GM21360 (cell line): ENCODE measurements around the gene AIG1.
"Not testable (repeated sequence)": the region's sequence is repeated elsewhere in the genome, so short reads cannot be mapped to it uniquely, and the experiment has no call there.

Experiments used
- ATAC-seq: cut with Tn5 transposase; IDR thresholded peaks from one replicate; pipeline ENCODE4 v1.9.1; 2021; ENCODE audit warnings: mild to moderate bottlenecking, moderate library complexity; ENCODE audit not compliant: unreplicated experiment

Gene AIG1

DNA sequence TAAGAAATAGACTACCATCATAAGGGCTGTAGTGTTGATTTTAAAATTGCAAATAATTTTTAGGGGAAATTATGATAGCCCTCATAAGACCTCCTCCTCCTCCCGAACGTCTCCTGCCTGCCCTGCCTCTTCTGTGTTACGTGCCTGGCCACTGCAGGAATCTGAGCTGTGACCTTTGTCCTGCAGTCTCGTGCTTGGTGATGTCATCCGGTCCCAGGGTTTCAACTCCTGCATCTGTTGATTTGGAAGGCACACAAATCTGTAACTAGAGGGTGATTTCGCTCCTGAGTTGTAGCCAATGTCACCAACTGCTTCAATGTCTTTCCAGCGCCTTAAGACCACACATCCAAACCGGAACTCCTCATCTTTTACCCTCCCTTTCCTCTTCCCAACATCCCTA, 163.2 kb downstream of the AIG1 start:
- ATAC-seq = no peak

DNA sequence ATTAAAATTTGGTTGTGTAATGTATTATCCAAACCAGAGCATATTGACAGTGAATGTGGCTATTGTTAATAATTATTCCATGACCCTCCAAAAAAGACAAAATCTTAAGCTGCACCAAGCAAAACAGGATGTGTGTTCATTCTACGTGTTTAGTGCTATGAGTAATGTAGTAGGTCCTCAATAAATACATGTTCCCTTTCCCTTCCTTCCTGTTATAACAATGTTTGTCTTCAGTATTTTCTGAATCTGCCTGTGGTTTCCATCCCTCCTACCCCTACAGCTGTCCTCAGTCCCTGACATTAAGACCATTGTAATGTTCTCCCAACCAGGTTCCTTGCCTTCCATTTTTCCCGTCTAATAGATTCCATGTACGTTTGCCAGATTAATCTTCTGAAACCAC, 163.8 kb downstream of the AIG1 start:
- no peak for ATAC-seq

DNA sequence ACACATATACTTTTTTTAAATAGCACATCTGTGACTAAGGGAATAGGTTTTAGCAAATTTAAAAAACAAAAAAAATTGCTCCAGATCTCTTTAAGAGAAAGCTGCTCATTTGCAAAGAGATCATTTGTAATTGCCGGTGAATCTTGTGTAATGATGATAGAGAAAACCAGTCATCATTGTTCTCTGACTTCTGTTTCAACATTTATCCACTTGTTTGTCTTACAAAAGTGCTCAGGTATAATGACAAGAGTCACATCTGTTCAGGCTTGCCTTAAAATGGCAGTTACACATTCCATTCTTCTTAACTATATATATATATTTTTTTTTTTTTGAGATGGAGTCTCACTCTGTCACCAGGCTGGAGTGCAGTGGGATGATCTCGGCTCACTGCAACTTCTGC, 165.2 kb downstream of the AIG1 start:
- no peak for ATAC-seq

DNA sequence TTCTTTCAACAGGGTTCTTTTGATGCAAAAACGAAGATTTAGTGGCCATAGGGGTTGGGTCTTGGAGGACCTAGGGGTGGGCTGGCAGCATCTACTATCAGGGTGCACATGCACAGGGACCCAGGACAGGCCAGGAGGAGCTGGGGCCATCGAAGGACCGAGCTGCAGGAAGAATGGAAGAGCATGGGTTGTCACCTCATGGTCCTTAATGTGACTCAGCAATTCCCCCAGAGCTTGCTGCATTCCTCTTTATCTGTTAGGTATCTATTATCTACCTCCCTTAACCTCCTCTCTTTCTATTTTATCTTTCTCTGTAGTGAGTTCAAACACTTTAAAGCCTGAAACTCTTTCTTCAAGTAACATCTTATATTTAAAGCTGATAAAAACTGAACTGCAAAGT, 167.0 kb downstream of the AIG1 start:
- ATAC-seq = no peak

GRCh38 chr6:143229400-143229799, 168.7 kb downstream of the AIG1 start:
- no peak for ATAC-seq

DNA sequence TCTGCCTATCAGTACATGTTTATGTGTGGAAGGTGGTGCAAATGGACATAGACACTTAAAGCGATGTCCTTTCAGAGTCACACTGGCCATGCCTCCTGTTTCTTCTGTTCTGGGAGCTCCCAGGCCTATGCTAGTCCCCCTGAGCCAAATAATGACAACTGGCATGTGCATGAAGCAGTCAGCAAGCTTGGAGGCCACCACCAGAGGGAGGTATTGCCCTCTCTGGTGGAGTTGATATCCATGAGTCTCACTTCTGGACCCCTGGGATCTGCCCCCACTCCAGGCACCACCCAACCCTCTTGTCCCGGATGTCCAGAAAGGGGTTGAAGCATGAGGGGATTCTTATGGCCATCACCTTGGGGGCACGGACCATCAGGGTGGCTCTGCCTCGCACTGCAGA, 172.2 kb downstream of the AIG1 start:
- no peak for ATAC-seq

DNA sequence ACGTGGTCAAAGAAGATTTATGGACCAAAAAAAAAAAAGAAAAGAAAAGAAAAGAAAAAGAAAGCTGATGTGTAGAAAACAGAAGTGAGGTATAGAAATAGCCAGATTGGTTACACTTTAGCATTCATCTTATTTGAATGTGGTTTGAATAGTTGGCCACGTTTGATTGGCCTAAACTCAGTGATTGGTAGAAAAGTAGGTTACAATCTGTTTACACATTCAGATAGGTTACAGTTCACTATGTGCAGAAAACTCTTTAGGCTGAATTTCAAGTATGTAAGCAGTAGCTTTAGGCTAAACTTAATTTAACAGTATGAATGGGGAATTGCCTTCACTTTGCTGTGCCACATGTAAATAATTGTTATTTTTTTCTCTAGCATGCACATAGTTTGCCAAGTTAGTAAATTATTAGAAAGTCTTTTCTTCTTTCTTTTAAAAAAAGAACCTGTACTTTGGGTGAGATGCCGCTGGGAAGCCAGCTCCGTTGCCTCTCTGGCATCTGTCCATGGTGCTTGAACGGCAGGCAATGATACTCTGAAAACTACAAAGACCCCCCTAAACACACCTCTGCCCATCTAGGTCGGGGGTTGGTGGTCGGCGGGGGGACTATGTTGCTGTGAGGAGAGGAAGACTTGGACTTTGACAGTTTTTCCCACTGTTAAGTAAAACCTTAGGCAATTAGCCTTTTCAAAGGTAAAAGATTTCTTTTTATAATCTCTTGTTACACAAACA, 173.0 kb downstream of the AIG1 start:
- no peak for ATAC-seq

- no peak for ATAC-seq
Measured at GRCh38 chr6:143234734-143235133, 174.0 kb downstream of the AIG1 start.

- no peak for ATAC-seq
Measured at GRCh38 chr6:143236151-143236798, 175.6 kb downstream of the AIG1 start.

- ATAC-seq = no peak
Measured at GRCh38 chr6:143238306-143238705, 177.6 kb downstream of the AIG1 start.

DNA sequence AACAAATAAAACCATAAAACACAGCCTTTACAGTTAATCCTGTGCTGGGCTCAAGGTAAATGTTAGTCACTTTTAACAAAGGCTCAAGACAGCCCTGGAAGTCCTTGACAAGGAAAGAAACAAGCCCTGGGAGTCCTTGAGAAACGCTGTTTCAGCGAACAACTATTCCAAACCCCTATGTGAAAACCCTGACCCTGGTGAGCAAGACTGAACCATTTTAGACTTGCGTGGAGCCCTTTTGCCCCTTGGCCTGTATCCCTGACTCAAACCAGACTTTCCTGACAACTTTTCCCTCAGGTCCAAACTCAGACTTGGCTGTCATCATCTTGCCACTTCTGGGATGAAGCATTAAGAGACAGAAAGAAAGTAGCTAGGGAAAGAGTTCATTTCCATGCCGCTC, 180.4 kb downstream of the AIG1 start:
- ATAC-seq = no peak

GRCh38 chr6:143241911-143242310, 181.2 kb downstream of the AIG1 start:
- no peak for ATAC-seq

GRCh38 chr6:143243786-143244185, 183.1 kb downstream of the AIG1 start:
- no peak for ATAC-seq

- ATAC-seq = no peak
Measured at GRCh38 chr6:143245656-143246055, 185.0 kb downstream of the AIG1 start.

DNA sequence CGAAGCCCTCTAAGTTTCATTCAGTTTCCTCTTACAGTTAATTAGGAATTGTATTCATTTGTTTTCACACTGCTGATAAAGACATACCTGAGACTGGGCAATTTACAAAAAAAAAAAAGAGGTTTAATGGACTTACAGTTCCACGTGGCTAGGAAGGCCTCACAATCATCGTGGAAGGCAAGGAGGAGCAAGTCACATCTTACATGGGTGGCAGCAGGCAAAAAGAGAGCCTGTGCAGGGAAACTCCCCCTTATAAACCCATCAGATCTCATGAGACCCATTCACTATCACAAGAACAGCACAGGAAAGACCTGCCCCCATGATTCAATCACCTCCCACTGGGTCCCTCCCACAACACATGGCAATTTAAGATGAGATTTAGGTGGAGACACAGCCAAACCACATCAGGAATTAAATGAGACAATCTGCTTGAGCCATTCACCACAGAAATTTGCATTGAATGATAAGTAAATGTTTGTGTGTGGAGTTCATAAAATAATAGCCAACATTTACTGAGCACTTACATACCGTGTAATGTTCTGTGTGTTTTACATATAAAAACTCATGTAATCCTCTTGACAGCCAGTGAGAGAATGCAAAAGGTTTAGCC, 185.6 kb downstream of the AIG1 start:
- not testable (repeated sequence) for ATAC-seq

DNA sequence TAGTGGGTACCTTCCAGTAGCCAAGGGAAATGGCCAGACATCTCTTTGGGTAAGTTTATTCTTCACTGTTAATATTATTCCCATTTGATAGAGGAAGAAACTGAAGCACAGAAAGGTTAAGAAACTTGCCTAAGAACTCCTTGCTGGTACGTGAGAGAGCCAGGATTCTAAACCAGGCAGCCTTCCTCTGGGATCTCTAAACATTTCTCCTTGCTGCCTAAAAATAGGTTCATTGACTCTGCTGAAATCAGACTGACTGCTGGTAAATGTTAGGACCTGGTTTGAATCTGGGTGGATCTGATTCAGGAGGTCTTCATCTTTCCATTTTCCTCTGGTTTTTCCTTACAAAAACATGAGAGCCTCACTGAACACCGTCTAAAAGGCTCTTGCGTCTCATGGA, 186.9 kb downstream of the AIG1 start:
- no peak for ATAC-seq

DNA sequence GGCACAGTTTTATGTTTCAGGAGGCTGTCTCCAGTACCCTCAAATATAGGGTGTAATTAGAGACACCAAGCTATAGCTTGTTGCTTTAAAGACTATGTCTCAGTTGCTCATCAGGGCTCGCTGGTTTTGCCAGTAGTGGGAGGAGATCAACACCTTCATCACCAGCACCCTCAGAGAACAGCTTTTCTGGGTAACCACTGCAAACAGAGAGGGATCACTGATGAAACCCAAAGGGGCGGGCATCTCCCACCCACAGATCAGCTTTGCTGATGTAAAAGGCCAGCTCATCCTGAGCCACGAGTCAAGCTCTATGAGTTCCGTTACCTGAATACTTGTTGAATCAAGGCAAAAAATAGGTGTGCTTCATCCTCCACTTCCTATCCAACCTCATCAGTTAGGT, 187.7 kb downstream of the AIG1 start:
- ATAC-seq = no peak

GRCh38 chr6:143251288-143251687, 190.6 kb downstream of the AIG1 start:
- ATAC-seq = no peak

DNA sequence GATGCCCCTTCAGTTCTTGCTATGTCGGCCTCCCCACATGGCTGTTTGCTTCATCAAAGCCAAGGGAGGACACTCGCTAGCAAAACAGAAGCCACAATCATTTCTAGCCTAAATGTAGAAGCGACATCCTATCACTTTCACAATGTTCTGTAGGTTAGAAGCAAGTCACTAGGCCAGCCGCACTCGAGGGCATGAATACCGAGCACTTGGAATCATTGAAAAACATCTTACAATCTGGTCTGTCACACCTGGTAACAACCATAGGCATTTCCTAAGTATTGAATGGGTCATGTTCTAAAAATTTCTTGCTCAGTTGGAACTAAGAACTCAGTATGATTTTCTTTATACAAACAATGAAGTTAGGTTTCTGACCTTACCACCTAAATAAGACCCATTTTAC, 192.3 kb downstream of the AIG1 start:
- no peak for ATAC-seq

DNA sequence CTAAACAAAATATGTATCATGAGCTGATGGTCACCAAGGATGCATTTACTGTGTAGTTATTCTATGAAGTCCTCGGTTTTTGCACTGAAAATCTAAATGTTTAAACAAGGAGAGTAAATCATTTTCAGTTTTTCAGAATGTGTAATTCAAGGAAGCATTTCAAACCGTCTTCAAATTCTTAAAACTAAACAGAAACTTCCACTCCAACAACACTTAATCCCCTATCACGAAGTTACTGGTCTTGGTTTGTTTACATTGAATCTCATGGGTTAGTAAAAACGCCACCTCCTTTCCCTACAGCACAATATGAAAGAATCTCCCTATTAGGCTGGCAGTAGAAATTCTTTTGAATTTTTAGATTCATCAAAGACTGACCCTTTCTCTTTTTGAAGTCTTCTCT, 192.9 kb downstream of the AIG1 start:
- no peak for ATAC-seq

DNA sequence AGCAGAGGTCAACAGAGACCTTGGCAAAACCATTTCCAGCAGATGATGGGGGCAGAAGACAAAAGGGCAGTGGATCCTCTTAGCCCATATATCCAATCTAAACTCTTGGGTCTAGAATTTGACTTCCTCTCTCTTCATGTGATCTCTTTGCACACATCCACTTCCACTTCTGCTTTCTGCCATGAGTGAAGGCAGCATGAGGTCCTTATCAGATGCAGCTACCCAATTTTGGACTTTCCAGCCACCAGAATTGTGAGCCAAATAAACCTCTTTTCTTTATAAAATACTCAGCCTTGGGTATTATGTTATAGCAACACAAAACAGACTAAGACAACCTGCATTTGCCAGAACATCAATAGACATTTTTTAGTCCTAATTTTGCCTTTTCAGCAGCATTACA, 198.3 kb downstream of the AIG1 start:
- no peak for ATAC-seq

- no peak for ATAC-seq
Measured at GRCh38 chr6:143260857-143261256, 200.2 kb downstream of the AIG1 start.
